Type B pancreatic cell (in vitro differentiated cells): ENCODE measurements around the gene TMEM38B. TPM values are rescaled to one million over a fixed set of nuclear protein-coding genes. Genes with fewer than 3 reads are reported as not detected.

Experiments used
- DNase-seq: peaks from one replicate; pipeline ENCODE4 v3.0.0; 2021; ENCODE audit warnings: mixed read lengths; ENCODE audit not compliant: unreplicated experiment; ENCODE audit errors: extremely low spot score
- H3K27ac Mint-ChIP-seq: 2 replicates; pipeline ENCODE4 v1.8.0; 2021; ENCODE audit warnings: mild to moderate bottlenecking, mixed read lengths
- H3K27me3 Mint-ChIP-seq: 2 replicates; pipeline ENCODE4 v1.8.0; 2021; ENCODE audit warnings: mixed read lengths
- H3K36me3 Mint-ChIP-seq: 2 replicates; pipeline ENCODE4 v1.8.0; 2021; ENCODE audit warnings: mixed read lengths
- H3K4me1 Mint-ChIP-seq: one replicate; pipeline ENCODE4 v1.8.0; 2021; ENCODE audit warnings: mixed read lengths; ENCODE audit not compliant: unreplicated experiment
- H3K4me3 Mint-ChIP-seq: 2 replicates; pipeline ENCODE4 v1.8.0; 2021; ENCODE audit warnings: mild to moderate bottlenecking, mixed read lengths
- H3K9me3 Mint-ChIP-seq: 2 replicates; pipeline ENCODE4 v1.8.0; 2021; ENCODE audit warnings: mixed read lengths
- total RNA-seq: library from RNA; stranded (reverse); gene quantifications from 2 replicates; pipeline ENCODE4 v1.2.1, GENCODE V29; 2021; ENCODE audit warnings: low replicate concordance
- TF ChIP-seq, protein P1 (sequence below): fragments of 200-600 bp; sonication (generic); conservative IDR thresholded peaks from 2 replicates; pipeline ENCODE4 v1.5.0; 2021; ENCODE audit warnings: antibody characterized with exemption, mild to moderate bottlenecking

Gene TMEM38B
- total RNA-seq, 1 donor from 2014 or later: 21.3 TPM

DNA sequence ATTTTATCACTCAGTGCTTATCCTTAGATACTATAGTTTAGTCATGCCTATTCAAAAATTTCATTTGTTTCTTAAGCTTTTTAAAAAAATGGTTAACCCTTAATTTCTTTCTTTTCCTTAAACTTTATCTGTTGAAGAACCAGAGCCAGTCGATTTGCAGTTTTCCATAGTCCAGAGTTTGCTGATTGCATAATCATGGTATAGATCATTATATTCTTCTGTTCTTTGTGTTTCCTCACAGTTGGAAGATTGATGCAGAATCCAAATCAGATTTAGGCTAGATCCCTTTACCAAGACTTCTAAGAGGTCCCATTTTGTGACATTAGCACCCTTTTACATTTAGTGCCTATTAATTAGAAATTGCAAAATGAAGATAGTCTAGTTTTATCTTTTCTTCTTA lies 18.0 kb downstream of the TMEM38B start:
- Mint-ChIP-seq H3K9me3 (no peaks in the 10 kb centered on the region), H3K27me3 (no peaks in the 10 kb centered on the region), H3K27ac (no peak overlapping the region), H3K4me1 (no peaks in the 10 kb centered on the region), H3K36me3 (peaks cover 6% of the 10 kb centered on the region), H3K4me3 (no peak overlapping the region)
- DNase-seq: no peak
- TF ChIP-seq, protein P1, sequence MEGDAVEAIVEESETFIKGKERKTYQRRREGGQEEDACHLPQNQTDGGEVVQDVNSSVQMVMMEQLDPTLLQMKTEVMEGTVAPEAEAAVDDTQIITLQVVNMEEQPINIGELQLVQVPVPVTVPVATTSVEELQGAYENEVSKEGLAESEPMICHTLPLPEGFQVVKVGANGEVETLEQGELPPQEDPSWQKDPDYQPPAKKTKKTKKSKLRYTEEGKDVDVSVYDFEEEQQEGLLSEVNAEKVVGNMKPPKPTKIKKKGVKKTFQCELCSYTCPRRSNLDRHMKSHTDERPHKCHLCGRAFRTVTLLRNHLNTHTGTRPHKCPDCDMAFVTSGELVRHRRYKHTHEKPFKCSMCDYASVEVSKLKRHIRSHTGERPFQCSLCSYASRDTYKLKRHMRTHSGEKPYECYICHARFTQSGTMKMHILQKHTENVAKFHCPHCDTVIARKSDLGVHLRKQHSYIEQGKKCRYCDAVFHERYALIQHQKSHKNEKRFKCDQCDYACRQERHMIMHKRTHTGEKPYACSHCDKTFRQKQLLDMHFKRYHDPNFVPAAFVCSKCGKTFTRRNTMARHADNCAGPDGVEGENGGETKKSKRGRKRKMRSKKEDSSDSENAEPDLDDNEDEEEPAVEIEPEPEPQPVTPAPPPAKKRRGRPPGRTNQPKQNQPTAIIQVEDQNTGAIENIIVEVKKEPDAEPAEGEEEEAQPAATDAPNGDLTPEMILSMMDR: no peak

DNA sequence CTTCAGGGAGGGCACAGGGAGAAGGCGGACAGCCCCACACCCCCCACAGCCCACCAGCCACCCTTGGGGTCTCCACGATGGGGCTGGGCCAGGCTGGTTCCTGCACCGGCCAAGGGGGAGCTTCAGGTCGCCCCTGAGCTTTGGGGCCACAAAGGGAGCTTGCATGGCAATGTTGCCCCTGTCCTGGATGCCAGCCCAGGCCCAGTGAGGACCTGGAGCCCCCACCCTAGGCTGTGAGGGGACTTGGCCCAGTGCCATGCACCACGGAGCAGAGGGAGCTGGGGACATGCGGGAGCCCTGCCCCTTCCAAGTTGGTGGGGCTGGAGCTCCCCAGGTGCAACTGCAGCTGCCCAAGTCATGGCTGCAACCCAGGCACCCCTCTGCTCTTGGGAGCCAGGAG lies 18.4 kb downstream of the TMEM38B start:
- Mint-ChIP-seq H3K9me3 (no peaks in the 10 kb centered on the region), H3K36me3 (peaks cover 6% of the 10 kb centered on the region), H3K4me3 (no peak overlapping the region), H3K27me3 (no peaks in the 10 kb centered on the region), H3K27ac (no peak overlapping the region), H3K4me1 (no peaks in the 10 kb centered on the region)
- DNase-seq: no peak
- TF ChIP-seq, protein P1: no peak

DNA sequence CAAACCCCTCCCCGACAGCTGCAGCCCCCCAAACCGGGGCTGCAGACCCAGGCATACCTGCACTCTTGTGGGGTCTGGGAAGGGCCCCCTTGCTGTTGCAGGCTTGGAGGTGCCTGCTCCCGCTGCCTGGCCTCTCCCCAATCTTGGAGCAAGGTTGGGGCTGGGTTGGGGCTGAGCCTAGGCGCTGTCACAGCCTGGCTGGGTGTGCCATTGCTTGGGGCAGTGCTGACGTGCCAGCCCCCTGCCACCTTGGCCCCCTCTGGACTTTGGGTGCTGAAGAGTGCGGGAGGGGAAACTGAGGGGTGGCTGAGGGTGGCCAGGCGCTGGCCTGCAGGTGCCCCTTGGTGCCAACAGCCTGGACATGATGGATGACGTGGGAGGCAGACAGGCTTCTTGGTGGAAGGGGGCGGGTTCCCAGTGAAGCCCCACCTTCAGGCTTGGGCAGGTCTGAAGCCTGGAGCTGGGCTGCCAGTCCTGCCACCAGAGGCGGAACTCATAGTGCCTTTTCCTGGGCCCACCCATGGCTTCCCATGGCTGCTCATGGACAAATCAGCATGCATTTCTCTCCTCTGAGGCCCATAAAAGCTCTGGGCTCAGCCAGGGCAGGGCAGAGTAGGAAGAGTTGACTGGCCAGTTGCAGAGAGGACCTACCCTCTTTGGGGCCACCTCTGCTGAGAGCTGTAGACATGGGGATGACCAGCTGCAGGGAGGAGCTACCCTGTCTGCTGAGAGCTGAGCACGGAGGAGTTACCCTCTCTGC lies 19.1 kb downstream of the TMEM38B start:
- H3K27me3 Mint-ChIP-seq: no peaks in the 10 kb centered on the region
- H3K4me3 Mint-ChIP-seq: no peak overlapping the region
- DNase-seq: no peak
- H3K4me1 Mint-ChIP-seq: no peaks in the 10 kb centered on the region
- H3K36me3 Mint-ChIP-seq: peaks cover 6% of the 10 kb centered on the region
- H3K27ac Mint-ChIP-seq: no peak overlapping the region
- no peaks in the 10 kb centered on the region for H3K9me3 Mint-ChIP-seq
- TF ChIP-seq, protein P1: no peak

DNA sequence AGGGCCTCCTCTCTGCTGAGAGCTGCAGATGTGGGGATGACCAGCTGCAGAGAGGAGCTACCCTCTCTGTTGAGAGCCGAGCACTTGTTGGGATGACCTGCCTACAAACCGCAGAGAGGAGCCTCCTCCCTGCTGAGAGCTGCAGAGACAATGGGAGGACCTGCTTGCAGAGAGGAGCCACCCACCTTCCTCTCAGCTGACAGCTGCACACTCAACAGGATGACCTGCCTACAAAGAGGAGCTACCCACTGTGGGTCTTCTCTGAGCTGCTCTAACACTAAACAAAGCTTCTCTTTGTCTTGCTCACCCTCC lies 19.6 kb downstream of the TMEM38B start:
- TF ChIP-seq, protein P1: no peak
- no peaks in the 10 kb centered on the region for H3K27me3 Mint-ChIP-seq
- peaks cover 6% of the 10 kb centered on the region for H3K36me3 Mint-ChIP-seq
- no peak overlapping the region for H3K4me3 Mint-ChIP-seq
- DNase-seq: no peak
- no peak overlapping the region for H3K27ac Mint-ChIP-seq
- no peaks in the 10 kb centered on the region for H3K4me1 Mint-ChIP-seq
- H3K9me3 Mint-ChIP-seq: no peaks in the 10 kb centered on the region

DNA sequence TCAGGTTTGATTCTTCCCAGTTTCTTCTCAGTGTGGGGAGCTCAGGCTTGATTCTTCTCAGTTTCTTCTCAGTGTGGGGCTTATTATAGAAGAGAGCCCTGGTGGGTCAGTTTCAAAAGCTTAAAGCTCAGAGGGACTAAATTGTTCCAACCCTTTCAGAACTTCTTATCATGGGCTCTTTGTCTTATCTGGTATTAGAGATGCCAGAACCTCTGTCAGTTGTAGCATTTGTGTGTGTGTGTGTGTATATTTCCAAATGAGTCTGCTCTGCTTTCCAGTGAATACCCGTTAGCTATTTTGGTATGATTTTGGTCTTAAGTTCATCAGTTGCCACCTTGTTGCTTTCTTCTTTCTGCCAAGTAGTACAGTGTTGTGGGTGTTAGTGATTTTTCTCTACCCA lies 21.8 kb downstream of the TMEM38B start:
- H3K27me3 Mint-ChIP-seq: no peaks in the 10 kb centered on the region
- no peaks in the 10 kb centered on the region for H3K4me1 Mint-ChIP-seq
- no peak overlapping the region for H3K27ac Mint-ChIP-seq
- H3K36me3 Mint-ChIP-seq: peaks cover 6% of the 10 kb centered on the region
- TF ChIP-seq, protein P1: no peak
- no peak for DNase-seq
- no peaks in the 10 kb centered on the region for H3K9me3 Mint-ChIP-seq
- H3K4me3 Mint-ChIP-seq: no peak overlapping the region
